GM18907 (cell line): Measurements from ENCODE around the gene UCHL1.

Experiments used
- ATAC-seq: cut with Tn5 transposase; IDR thresholded peaks from one replicate; pipeline ENCODE4 v1.9.1; 2021; ENCODE audit warnings: mild to moderate bottlenecking, moderate library complexity; ENCODE audit not compliant: unreplicated experiment

Gene UCHL1

GRCh38 chr4:41256740-41257256 is at the start of gene UCHL1:
Gene UCHL1 (plus strand): TSS chr4:41256928. CDS start chr4:41256977, 49 bp downstream.
- ATAC-seq = peak; percentile 82

- ATAC-seq = no peak
These were observed 49.4 kb upstream of the UCHL1 start for GRCh38 chr4:41207291-41207831.

- no peak for ATAC-seq
These were observed 47.5 kb upstream of the UCHL1 start for GRCh38 chr4:41209187-41209586.

- ATAC-seq = no peak
These were observed 46.8 kb upstream of the UCHL1 start for GRCh38 chr4:41209901-41210300.

GRCh38 chr4:41211951-41212615 is 44.6 kb upstream of the UCHL1 start:
- no peak for ATAC-seq

GRCh38 chr4:41212616-41213203 is 44.0 kb upstream of the UCHL1 start:
- peak; percentile 32 for ATAC-seq

DNA sequence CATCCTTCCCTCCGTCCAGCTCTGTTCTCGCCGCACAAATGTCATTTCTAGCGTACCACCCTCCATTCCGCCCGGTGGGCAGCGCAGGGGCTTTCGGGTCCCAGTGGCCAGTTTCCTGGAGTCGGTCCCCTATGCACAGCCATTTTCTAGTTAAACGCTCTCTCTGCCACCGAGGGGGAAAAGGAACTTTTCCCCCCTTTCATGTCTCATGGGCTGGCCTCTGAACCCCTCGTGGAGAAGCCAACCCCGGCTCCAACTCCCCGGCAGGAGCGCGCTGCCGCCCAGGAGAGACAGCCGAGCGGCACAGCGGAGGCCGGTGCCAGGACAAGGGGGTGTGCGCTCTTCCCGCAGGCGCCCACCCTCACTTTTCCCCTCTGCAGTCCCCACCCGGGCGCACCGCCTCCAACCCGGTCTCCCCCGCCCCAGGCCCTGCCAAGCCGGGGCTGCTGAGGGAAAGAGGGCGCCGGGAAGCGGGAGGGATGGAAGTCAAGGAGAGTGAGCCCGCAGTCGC is 43.0 kb upstream of the UCHL1 start:
- peak; percentile 12 for ATAC-seq

DNA sequence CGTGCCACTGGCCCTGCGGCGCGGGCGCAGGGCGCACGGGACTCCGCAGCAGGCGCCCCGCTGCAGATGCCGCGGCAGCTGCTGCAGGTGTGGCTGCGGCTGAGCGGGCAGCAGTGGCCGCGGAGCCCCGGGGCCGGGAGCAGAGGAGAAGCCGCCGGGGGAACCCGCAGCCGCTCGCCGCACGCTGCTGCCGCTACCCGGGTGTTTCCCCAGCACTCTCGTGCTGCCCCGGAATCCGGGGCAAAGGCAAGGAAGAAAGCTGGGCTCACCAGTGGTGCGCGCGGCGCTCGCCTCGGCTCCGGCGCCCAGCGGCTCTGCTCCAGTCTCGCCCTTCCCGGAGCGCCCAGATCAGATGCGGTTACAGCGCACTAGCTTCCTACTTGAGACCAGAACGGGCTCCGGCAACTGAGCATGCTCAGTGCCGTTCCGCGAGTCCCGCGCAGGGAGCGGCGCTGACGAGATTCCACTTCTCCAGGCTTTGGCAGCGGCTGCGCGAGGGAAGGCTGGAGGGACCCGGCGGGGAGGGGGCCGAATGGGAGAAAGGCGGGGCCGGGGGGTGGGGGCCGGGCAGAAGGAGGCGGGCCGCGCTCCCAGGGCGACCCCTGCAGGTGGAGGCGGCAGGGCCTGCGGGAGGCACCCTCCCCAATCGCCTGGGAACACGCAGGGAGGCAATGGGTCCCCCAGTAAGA is 42.4 kb upstream of the UCHL1 start, which contains the start of gene APBB2:
Gene APBB2 (minus strand): TSS at position 407 of the 689 bp plus-strand sequence. CDS start 181,288 bp downstream, outside the sequence.
- peak; percentile 60 for ATAC-seq

DNA sequence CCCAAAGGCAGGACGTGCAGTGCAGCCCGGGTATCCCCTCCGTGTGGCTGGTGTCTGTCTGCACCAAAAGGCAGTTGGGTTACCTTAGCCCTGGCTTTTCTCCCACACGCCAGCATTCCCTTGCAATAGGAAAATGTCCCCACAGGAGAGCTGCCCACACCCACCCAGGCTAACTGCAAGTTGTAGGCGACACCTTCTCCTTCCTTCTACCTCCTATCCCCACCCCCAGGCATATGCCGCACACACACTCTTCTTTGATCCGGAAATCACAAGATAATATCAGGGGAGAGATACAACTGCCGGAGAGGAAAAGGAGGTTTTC is 41.9 kb upstream of the UCHL1 start:
- ATAC-seq = peak; percentile 4

- no peak for ATAC-seq
These were observed 41.6 kb upstream of the UCHL1 start for GRCh38 chr4:41215155-41215554.

DNA sequence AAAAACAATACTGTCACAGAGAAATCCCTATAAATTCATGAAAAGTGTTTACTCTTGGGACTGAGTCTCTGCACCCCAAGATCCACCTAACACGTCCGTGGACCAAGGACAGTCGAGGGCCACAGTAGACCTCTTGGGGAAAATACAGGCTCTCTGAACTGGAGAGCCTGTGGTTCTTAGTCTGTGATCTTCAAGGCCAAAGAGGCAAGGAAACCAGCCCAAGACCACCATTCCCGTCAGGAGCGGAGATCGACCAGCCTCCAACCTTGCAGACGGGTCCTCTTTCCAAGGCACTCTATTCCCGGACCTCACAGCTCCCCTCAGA is 40.8 kb upstream of the UCHL1 start:
- ATAC-seq = no peak

DNA sequence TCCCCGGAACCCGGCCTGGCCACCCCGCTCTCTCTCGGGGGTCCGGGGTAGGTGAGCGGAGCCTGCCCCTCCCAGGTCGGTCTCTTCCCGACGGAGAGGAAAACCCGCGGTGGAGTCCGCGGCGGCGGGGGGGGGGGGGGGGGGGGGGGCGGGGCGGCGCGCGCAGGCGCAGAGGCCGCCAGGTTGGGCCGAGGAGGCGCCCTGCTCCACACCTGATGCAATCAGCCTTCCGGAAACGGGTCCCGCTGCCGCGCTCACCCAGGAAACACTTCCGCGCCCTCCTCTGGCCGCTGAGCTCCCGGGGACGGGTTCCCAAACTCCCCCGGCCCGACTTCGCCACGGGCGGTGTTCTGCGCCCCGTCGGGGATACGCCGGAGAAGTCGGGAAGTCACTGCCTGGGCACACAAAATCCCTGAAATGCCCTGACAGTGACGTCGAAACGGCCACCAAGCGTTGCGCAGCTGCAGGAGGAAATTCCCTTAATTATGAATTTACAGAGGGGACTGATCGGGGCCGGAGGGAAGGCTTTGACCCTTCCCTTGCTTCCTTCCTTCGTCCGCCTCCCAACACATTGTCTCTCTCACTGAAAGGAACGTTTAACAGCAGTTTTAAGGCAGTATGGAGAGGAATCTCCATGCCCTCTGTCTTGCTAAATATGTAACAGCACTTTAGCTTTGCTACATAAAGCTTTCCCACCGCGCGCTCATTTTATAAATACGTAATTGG is 40.3 kb upstream of the UCHL1 start:
- peak; percentile 62 for ATAC-seq

DNA sequence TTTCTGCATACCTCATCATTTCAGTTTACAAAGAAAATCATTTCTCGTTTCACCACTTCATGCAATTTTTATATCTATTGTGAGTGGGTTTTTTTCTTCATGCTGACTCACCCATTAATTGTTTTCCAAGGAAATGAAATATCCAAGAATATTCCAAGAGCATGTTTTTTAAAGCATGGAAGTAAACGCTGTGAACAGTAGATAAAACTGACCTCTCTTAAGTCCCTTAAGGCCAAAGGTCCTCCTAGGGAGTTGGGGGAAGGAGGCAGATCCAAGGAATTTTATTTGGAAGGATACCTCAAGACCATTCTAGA is 39.8 kb upstream of the UCHL1 start:
- ATAC-seq = no peak

GRCh38 chr4:41217374-41217773 is 39.4 kb upstream of the UCHL1 start:
- ATAC-seq = no peak

GRCh38 chr4:41218703-41219102 is 38.0 kb upstream of the UCHL1 start:
- no peak for ATAC-seq

DNA sequence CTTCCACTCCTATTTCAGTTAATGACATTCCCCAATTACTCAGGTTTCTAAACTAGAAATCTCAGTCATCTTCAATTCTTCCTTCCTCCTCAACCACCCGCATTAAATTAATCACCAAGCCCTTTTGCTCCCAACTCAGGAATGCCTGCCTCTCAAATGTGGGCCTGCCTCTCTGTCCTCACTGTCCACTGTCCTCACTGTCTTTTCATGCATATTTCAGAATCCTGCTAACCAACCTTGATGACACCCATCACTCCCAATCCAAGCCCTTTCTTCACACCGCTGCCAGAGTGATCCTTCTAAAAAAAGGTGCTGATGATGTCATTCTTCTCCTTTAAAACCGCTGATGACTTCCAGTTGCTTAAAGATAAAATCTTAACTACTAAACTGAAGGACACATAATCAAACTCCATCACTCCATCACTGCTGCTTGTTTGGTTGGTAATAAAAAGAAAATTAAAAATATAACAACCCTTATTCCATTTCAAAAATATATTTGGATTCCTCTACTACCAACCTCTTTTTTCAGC is 37.2 kb upstream of the UCHL1 start:
- no peak for ATAC-seq

GRCh38 chr4:41221850-41222645 is 34.7 kb upstream of the UCHL1 start:
- no peak for ATAC-seq

DNA sequence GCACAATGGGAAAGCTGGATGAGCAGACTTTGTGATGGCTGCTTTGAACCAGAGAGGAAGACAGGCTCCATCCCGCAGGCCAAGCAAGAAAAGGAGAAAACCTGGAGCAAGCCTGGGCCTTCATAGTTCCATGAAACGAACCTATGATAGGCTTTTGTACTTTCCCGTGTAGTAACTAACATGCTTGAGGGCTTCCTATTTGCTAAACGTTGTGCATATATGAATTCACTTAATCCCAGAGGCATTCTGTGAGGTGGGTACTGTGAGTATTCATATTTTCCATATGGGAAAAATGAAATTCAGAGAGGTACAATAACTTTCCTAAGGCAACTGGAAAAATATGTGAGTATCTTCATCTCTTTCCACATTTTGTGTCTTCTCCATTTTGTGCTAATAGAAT is 28.8 kb upstream of the UCHL1 start:
- no peak for ATAC-seq

GRCh38 chr4:41232406-41232805 is 24.3 kb upstream of the UCHL1 start:
- no peak for ATAC-seq

DNA sequence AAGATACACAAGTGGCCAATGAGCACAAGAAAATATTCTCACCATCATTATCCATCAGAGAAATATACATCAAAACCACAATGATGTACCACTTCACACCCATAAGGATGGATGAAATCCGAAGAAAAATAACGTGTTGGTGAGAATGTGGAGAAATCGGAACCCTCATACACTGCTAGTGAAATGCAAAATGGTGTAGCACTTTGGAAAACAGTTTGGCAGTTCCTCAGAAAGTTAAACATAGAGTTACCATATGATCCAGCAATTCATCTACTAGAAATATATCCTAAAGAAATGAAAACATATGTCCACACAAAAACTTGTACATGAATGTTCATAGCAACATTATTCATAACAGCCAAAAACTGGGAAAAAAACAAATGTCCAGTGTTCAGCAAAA is 23.9 kb upstream of the UCHL1 start:
- no peak for ATAC-seq
